Stimulated activated naive CD8-positive, alpha-beta T cell treated with anti-CD3 and anti-CD28 coated beads, Interleukin-15, Interleukin-2, amounts not matched to agents 100 U/mL and 50 U/mL, for 24 hours (primary cell): Measurements from ENCODE around the gene RBMS3.
A peak's percentile ranks its signal among the peaks of the same experiment; 100 is the strongest.

Experiments used
- ATAC-seq: fragments of 150-1000 bp; cut with Tn5 transposase; one replicate; pipeline ENCODE4 v1.10.0; 2021
- DNase-seq: peaks from one replicate; pipeline ENCODE4 v3.0.0; 2021

Gene RBMS3

GRCh38 chr3:29677421-29677820 lies 396.6 kb downstream of the RBMS3 start:
- DNase-seq, result no peak

GRCh38 chr3:29679944-29680343 lies 399.1 kb downstream of the RBMS3 start:
- no peak for ATAC-seq
- DNase-seq, result no peak

More at GRCh38 chr3:29677421-29677820, 396.6 kb downstream of the RBMS3 start:
- no peak for ATAC-seq

- DNase-seq (no peak), ATAC-seq (no peak)
Observed at GRCh38 chr3:29683018-29683993, 402.4 kb downstream of the RBMS3 start.

GRCh38 chr3:29686889-29687592 lies 406.2 kb downstream of the RBMS3 start:
- no peak for DNase-seq
- peak; percentile 80 for ATAC-seq

GRCh38 chr3:29690686-29691353 lies 409.9 kb downstream of the RBMS3 start:
- no peak for ATAC-seq
- DNase-seq, result no peak

GRCh38 chr3:29693863-29694262 lies 413.0 kb downstream of the RBMS3 start:
- DNase-seq (no peak), ATAC-seq (no peak)

GRCh38 chr3:29694331-29694730 lies 413.5 kb downstream of the RBMS3 start:
- ATAC-seq, result no peak
- DNase-seq, result no peak

- no peak for DNase-seq
- ATAC-seq, result no peak
Observed at GRCh38 chr3:29694783-29695182, 413.9 kb downstream of the RBMS3 start.

- no peak for DNase-seq
- no peak for ATAC-seq
Observed at GRCh38 chr3:29695201-29695600, 414.3 kb downstream of the RBMS3 start.

- ATAC-seq (no peak), DNase-seq (no peak)
Observed at GRCh38 chr3:29695643-29696198, 414.9 kb downstream of the RBMS3 start.

- DNase-seq (no peak), ATAC-seq (no peak)
Observed at GRCh38 chr3:29696311-29696710, 415.4 kb downstream of the RBMS3 start.

GRCh38 chr3:29697989-29698388 lies 417.1 kb downstream of the RBMS3 start:
- DNase-seq, result no peak

GRCh38 chr3:29700256-29700655 lies 419.4 kb downstream of the RBMS3 start:
- DNase-seq (no peak), ATAC-seq (no peak)

More at GRCh38 chr3:29697989-29698388, 417.1 kb downstream of the RBMS3 start:
- no peak for ATAC-seq

GRCh38 chr3:29701326-29701983 lies 420.6 kb downstream of the RBMS3 start:
- no peak for ATAC-seq
- DNase-seq, result no peak

- DNase-seq (no peak), ATAC-seq (no peak)
Observed at GRCh38 chr3:29705906-29706844, 425.3 kb downstream of the RBMS3 start.

- no peak for ATAC-seq
- no peak for DNase-seq
Observed at GRCh38 chr3:29708884-29709283, 428.0 kb downstream of the RBMS3 start.

GRCh38 chr3:29711255-29711771 lies 430.4 kb downstream of the RBMS3 start:
- ATAC-seq (no peak), DNase-seq (no peak)

GRCh38 chr3:29716213-29716612 lies 435.3 kb downstream of the RBMS3 start:
- ATAC-seq (no peak), DNase-seq (no peak)

- ATAC-seq, result no peak
- no peak for DNase-seq
Observed at GRCh38 chr3:29718661-29719065, 437.8 kb downstream of the RBMS3 start.

- ATAC-seq (no peak), DNase-seq (no peak)
Observed at GRCh38 chr3:29720665-29721064, 439.8 kb downstream of the RBMS3 start.
